K562 (cell line): ENCODE data around the gene DGKZ.

Experiments
- BHLHE40 ChIP-seq: IDR thresholded peaks from 2 replicates; pipeline ENCODE4 v1.6.1; 2011; ENCODE audit warnings: low read length, improper control_type of control experiment
- EZH2 ChIP-seq: IDR thresholded peaks from 2 replicates; pipeline ENCODE4 v1.6.1; 2012; ENCODE audit warnings: low read depth, mild to moderate bottlenecking, inconsistent platforms, low read length, borderline replicate concordance
- GABPA ChIP-seq: fragments of 200-800 bp; sonication (Bioruptor generic); conservative IDR thresholded peaks from 2 replicates; pipeline ENCODE4 v1.6.1; 2016; ENCODE audit warnings: low read depth, missing genetic modification characterization, missing compliant biosample characterization
- SIX5 ChIP-seq, 2 experiments: IDR thresholded peaks; 2 replicates each; pipeline ENCODE4 v1.6.1; 2011; ENCODE audit warnings: low read length in 2 of 2, borderline replicate concordance in 1 of 2, low read depth in 1 of 2, mild to moderate bottlenecking in 1 of 2, moderate library complexity in 1 of 2; ENCODE audit not compliant: insufficient read depth in 1 of 2
- TF ChIP-seq, protein P1 (sequence below), 2 experiments: IDR thresholded peaks; 2 replicates each; pipeline ENCODE4 v1.6.1; 2011; ENCODE audit warnings: borderline replicate concordance in 1 of 2, control low read depth in 1 of 2, low read depth in 1 of 2, low read length in 1 of 2, mild to moderate bottlenecking in 1 of 2, mixed read lengths in 1 of 2, moderate library complexity in 1 of 2; ENCODE audit not compliant: insufficient read depth in 1 of 2, insufficient read length in 1 of 2, poor library complexity in 1 of 2, severe bottlenecking in 1 of 2; ENCODE audit errors: extremely low read depth in 1 of 2
- TF ChIP-seq, protein P2 (sequence below): fragments of 250-450 bp; sonication (Bioruptor Pico); IDR thresholded peaks from 2 replicates; pipeline ENCODE4 v1.5.0; 2020; ENCODE audit warnings: mild to moderate bottlenecking

GRCh38 chr11:46361283-46362155 lies 14.3 kb downstream of the DGKZ start:
- TF ChIP-seq SIX5 (IDR thresholded peaks at IDR 0.05; ENCODE audit: borderline replicate concordance in 1 of 2, insufficient read depth in 1 of 2, low read depth in 1 of 2, low read length in 2 of 2) = no peak
- TF ChIP-seq, protein P1, sequence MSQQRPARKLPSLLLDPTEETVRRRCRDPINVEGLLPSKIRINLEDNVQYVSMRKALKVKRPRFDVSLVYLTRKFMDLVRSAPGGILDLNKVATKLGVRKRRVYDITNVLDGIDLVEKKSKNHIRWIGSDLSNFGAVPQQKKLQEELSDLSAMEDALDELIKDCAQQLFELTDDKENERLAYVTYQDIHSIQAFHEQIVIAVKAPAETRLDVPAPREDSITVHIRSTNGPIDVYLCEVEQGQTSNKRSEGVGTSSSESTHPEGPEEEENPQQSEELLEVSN (IDR thresholded peaks at IDR 0.05; ENCODE audit: borderline replicate concordance in 1 of 2, extremely low read depth in 1 of 2, insufficient read depth in 1 of 2, insufficient read length in 1 of 2, low read depth in 1 of 2, low read length in 1 of 2, poor library complexity in 1 of 2, severe bottlenecking in 1 of 2) = peak in 1 of 2 experiments; percentile 41
- TF ChIP-seq, protein P2, sequence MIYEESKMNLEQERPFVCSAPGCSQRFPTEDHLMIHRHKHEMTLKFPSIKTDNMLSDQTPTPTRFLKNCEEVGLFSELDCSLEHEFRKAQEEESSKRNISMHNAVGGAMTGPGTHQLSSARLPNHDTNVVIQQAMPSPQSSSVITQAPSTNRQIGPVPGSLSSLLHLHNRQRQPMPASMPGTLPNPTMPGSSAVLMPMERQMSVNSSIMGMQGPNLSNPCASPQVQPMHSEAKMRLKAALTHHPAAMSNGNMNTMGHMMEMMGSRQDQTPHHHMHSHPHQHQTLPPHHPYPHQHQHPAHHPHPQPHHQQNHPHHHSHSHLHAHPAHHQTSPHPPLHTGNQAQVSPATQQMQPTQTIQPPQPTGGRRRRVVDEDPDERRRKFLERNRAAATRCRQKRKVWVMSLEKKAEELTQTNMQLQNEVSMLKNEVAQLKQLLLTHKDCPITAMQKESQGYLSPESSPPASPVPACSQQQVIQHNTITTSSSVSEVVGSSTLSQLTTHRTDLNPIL = no peak
- no peak for TF ChIP-seq EZH2
- peak; percentile 77 for TF ChIP-seq BHLHE40
- TF ChIP-seq GABPA = no peak; the same call in 1 of the 2 replicates
